Ovary (tissue), 9 donors: ENCODE data around the gene KRTAP10-12. TPM values are rescaled to one million over a fixed set of nuclear protein-coding genes. Genes with fewer than 3 reads are reported as not detected.

ENCODE experiments used
- DNase-seq, 5 donors: peaks; one replicate each; pipeline ENCODE4 v3.0.0-alpha.2; 2019 to 2020
- H3K27ac ChIP-seq, 2 donors: fragments of 200-600 bp; one replicate each; pipeline versions ENCODE4 v1.5.1 to v1.8.0; 2019 to 2022
- H3K27me3 ChIP-seq: fragments of 200-600 bp; one replicate; pipeline ENCODE4 v1.8.0; 2022
- H3K36me3 ChIP-seq: fragments of 200-600 bp; sonication (generic); one replicate; pipeline ENCODE4 v1.5.1; 2019
- H3K4me1 ChIP-seq: one replicate; pipeline ENCODE4 v1.8.1; 2013; ENCODE audit warnings: mild to moderate bottlenecking, moderate library complexity; ENCODE audit not compliant: insufficient read depth
- H3K4me3 ChIP-seq: fragments of 200-600 bp; sonication (generic); one replicate; pipeline ENCODE4 v1.5.1; 2017
- H3K9me3 ChIP-seq, 2 donors: fragments of 200-600 bp in 1 of 2; sonication (generic) in 1 of 2; one replicate each; pipeline versions ENCODE4 v1.5.1 to v1.8.1; 2013 to 2019; ENCODE audit warnings: mild to moderate bottlenecking in 1 of 2, moderate library complexity in 1 of 2
- EP300 ChIP-seq: sonication (generic); formaldehyde crosslinking; IDR thresholded peaks from one replicate; pipeline ENCODE4 v1.6.1; 2017; ENCODE audit warnings: antibody characterized with exemption
- POLR2A ChIP-seq: fragments of 450-650 bp; IDR thresholded peaks from one replicate; pipeline ENCODE4 v1.6.1; 2017; ENCODE audit warnings: antibody characterized with exemption, mild to moderate bottlenecking, moderate library complexity
- WGBS, 3 donors: extraction: QIAGEN DNeasy Blood & Tissue Kit in 1 of 3; methylation state at CpG; one replicate each; pipeline versions ENCODE4 v1.1.5 to v1.1.7; 2013 to 2017; 5-methylcytosine and 5-hydroxymethylcytosine counted together
- intact Hi-C, 4 donors: fragments of 100-400 bp; cut with DNase I; formaldehyde crosslinking; loops; one replicate each; pipeline versions ENCODE4 v1.11.0 to v1.15.1; 2022 to 2023
- polyA plus RNA-seq, 2 donors: library from polyadenylated mRNA; stranded (reverse); fragments of 200-250 nt in 1 of 2; fragments of 350-450 nt in 1 of 2; fragmentation: Illumina TruSeq in 1 of 2; extraction: RNeasy Lipid Tissue Mini Kit (QIAGEN cat#74804) in 1 of 2; gene quantifications; one replicate each; pipeline ENCODE4 v1.2.3, GENCODE V29; 2013 to 2014
- total RNA-seq, 7 donors: library from RNA; depleted of rRNA in 2 of 7; stranded (reverse); fragments of >200 nt in 2 of 7; fragmentation: NEBNext Ultra II Directional in 3 of 7; extraction: Animal tissue kit (Norgen Biotek cat#: 25700) in 3 of 7; gene quantifications; one replicate each; pipeline versions ENCODE4 v1.1.0 to v1.2.4, GENCODE V29; 2016 to 2023
- TF ChIP-seq, protein P1 (sequence below), 3 donors: fragments of 450-650 bp in 2 of 3; fragments of 200-600 bp in 1 of 3; IDR thresholded peaks; one replicate each; pipeline versions ENCODE4 v1.5.1 to v1.8.0; 2016 to 2022; ENCODE audit warnings: antibody characterized with exemption in 3 of 3, mild to moderate bottlenecking in 1 of 3
- donor health status: DM: no; HTN: no; CAD: no; lungs with moderate emphysema.
- donor health status: DM: no; HTN: no; CAD: no.
- donor health status: Bipolar disorder and iron deficiency.
- donor health status: DM: yes; HTN: yes; CAD: no.
- donor health status: DM: no; HTN: no; CAD: no.
- donor health status: DM: yes; HTN: yes; CAD: no.

KRTAP10-12 gene
- total and polyA plus RNA-seq, 9 donors = not detected

DNA sequence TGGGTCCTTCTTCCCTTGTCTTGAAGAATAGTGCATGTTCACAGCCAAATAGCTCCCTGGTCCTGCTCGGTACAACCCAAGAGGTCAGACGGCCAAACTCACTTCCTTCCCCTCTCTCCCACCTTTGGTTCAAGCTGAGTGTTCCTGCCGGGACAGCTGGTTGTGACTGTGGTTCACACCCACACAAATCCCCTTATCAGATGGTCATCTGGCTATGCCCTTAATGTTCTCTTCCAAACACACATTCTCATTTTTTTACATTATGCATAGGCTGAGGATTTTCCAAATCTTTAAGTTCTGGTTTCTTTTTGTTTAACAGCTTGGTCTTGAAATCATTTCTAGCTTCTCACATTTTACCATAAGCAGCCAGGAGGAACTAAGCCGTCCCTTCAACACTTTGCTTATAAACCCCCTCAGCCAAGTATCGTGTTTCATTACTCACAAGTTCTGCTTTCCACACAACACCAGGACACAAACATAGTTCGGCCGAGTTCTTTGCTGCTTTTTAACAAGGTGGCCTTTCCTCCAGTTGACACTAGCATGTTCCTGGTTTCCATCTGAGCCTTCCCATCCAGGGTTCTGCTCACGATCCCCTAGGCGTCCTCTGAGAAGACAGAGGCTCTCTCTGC lies 34.1 kb downstream of the KRTAP10-12 start:
- 63 to 73% (median 69%) methylated on average over 9 of the region's 9 CpGs for WGBS, 3 donors
- Histone ChIP-seq H3K4me3 (no peak overlapping the region), H3K27me3 (no peaks in the 10 kb centered on the region)

DNA sequence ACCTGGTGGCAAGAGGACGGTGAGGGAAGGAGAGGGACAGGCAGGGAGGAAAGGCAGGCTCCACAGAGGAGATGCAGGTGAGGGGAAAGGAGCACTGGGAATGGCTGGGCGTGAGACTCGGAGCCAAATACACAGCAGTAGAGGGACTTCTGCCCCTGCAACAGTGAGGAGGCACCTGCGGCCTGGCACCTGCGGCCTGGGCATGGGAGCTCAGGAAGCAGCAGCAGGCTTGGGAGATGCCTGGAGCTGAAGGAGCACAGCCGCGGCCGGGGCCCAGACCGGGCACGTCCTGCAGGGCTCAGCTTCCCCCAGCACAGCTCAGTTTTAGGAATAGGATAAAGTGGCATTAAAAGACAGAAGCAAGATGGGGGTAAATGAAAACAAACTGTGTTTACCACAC lies 35.3 kb downstream of the KRTAP10-12 start:
- Histone ChIP-seq H3K9me3 (peaks cover 0 to 8% of the 10 kb centered on the region in 2 donors), H3K4me1 (no peaks in the 10 kb centered on the region), H3K4me3 (no peak overlapping the region), H3K27ac (no peak overlapping the region), H3K27me3 (no peaks in the 10 kb centered on the region), H3K36me3 (no peaks in the 10 kb centered on the region)
- intact Hi-C loops = no loop called here
- DNase-seq = no peak
- WGBS, 3 donors = 92 to 93% (median 93%) methylated on average over 10 of the region's 10 CpGs
- TF ChIP-seq, protein P1, sequence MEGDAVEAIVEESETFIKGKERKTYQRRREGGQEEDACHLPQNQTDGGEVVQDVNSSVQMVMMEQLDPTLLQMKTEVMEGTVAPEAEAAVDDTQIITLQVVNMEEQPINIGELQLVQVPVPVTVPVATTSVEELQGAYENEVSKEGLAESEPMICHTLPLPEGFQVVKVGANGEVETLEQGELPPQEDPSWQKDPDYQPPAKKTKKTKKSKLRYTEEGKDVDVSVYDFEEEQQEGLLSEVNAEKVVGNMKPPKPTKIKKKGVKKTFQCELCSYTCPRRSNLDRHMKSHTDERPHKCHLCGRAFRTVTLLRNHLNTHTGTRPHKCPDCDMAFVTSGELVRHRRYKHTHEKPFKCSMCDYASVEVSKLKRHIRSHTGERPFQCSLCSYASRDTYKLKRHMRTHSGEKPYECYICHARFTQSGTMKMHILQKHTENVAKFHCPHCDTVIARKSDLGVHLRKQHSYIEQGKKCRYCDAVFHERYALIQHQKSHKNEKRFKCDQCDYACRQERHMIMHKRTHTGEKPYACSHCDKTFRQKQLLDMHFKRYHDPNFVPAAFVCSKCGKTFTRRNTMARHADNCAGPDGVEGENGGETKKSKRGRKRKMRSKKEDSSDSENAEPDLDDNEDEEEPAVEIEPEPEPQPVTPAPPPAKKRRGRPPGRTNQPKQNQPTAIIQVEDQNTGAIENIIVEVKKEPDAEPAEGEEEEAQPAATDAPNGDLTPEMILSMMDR (IDR thresholded peaks at IDR 0.05) = no peak
- no peak for TF ChIP-seq EP300
- no peak for TF ChIP-seq POLR2A

More for the DNA sequence above, 34.1 kb downstream of the KRTAP10-12 start:
- Histone ChIP-seq H3K9me3 (no peaks in the 10 kb centered on the region), H3K27ac (no peak overlapping the region), H3K4me1 (no peaks in the 10 kb centered on the region), H3K36me3 (no peaks in the 10 kb centered on the region)
- DNase-seq = no peak
- no peak for TF ChIP-seq POLR2A
- TF ChIP-seq, protein P1 (IDR thresholded peaks at IDR 0.05) = no peak
- TF ChIP-seq EP300 = no peak
- intact Hi-C loops = no loop called here

DNA sequence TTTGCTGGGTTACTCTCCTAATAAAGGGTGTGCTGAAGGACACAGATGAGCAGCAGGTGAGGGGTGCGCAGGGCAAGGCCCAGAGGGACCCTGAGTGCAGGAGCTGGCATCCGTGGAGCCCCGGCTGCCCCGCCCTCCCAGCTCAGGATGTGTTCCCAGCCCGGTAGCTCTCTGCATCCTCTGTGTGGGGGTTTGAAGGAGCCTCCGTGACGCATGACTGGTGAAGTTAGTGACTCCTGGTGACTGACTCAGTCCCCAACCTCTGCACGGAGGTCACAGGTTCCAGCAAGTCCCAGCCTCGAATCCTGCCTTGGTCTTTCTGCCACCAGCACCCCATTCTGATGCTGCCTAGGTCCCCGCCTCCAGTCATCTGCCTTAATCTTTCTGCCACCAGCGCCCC lies 36.0 kb downstream of the KRTAP10-12 start:
- H3K27ac ChIP-seq = no peak overlapping the region
- intact Hi-C loops = no loop called here
- no peaks in the 10 kb centered on the region for H3K36me3 ChIP-seq
- WGBS, 3 donors = 79 to 90% (median 82%) methylated on average over 11 of the region's 11 CpGs
- TF ChIP-seq POLR2A = no peak
- TF ChIP-seq, protein P1 (IDR thresholded peaks at IDR 0.05) = no peak
- no peak for TF ChIP-seq EP300
- no peaks in the 10 kb centered on the region for H3K27me3 ChIP-seq
- H3K9me3 ChIP-seq = peaks cover 0 to 11% of the 10 kb centered on the region in 2 donors
- H3K4me1 ChIP-seq = no peaks in the 10 kb centered on the region
- no peak overlapping the region for H3K4me3 ChIP-seq
- DNase-seq = no peak

DNA sequence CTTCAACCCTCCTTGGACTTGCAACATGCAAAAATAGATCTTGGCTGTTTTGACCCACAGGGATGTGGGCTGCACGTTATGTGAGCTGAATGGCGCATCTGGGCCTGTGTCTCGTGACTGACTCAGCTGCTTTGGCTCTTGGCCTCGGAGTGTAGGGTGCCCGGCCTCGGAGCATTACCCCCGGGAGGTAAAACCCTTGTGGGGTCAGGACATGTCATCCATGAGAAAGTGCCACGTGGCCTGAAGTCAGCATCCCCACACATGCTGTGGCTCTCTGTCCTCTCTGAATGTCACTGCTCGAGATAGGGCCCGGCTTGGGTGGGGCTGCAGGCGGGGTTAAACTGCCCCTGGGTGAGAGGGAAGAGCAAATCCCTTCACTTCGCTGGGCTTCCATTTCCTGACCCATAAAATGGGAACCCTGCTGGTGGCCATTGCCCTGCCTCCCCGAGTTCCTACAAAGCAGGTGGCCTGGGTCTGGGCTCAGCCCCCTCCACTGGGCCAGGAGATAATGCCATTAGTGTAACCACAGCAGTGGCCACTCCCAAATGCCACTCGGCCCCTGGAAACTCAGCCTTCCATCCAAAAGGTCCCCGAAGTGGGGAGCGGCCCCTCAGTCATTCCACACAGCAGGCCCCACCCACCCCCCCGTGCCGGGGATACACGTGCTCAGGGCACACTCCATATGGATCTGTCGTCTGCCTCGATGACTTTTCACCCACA lies 37.2 kb downstream of the KRTAP10-12 start:
- H3K27me3 ChIP-seq = no peaks in the 10 kb centered on the region
- no peak for TF ChIP-seq EP300
- TF ChIP-seq, protein P1 (IDR thresholded peaks at IDR 0.05) = no peak
- TF ChIP-seq POLR2A = no peak
- H3K9me3 ChIP-seq = peaks cover 0 to 11% of the 10 kb centered on the region in 2 donors
- intact Hi-C loops = no loop called here
- no peaks in the 10 kb centered on the region for H3K4me1 ChIP-seq
- no peak overlapping the region for H3K27ac ChIP-seq
- 82 to 88% (median 84%) methylated on average over 21 of the region's 21 CpGs for WGBS, 3 donors
- H3K4me3 ChIP-seq = no peak overlapping the region
- no peaks in the 10 kb centered on the region for H3K36me3 ChIP-seq
- no peak for DNase-seq
